Progenitor cell of endocrine pancreas (in vitro differentiated cells): Measurements from ENCODE around the gene RPL35. TPM values are rescaled to one million over a fixed set of nuclear protein-coding genes. Genes with fewer than 3 reads are reported as not detected.
A peak's percentile ranks its signal among the peaks of the same experiment; 100 is the strongest.

Experiments used
- DNase-seq: peaks from one replicate; pipeline ENCODE4 v3.0.0; 2021; ENCODE audit warnings: low spot score; ENCODE audit not compliant: unreplicated experiment
- H3K27ac Mint-ChIP-seq: 2 replicates; pipeline ENCODE4 v1.8.0; 2021; ENCODE audit warnings: mild to moderate bottlenecking, moderate library complexity, mixed read lengths
- H3K27me3 Mint-ChIP-seq: 2 replicates; pipeline ENCODE4 v1.8.0; 2021; ENCODE audit warnings: mixed read lengths
- H3K36me3 Mint-ChIP-seq: 2 replicates; pipeline ENCODE4 v1.8.0; 2022; ENCODE audit warnings: mixed read lengths; ENCODE audit not compliant: insufficient read depth
- H3K4me1 Mint-ChIP-seq: 2 replicates; pipeline ENCODE4 v1.8.0; 2021; ENCODE audit warnings: low read depth, mixed read lengths
- H3K4me3 Mint-ChIP-seq: 2 replicates; pipeline ENCODE4 v1.8.0; 2021; ENCODE audit warnings: low read depth, mild to moderate bottlenecking, moderate library complexity, mixed read lengths
- H3K9me3 Mint-ChIP-seq: 2 replicates; pipeline ENCODE4 v1.8.0; 2021; ENCODE audit warnings: low read depth, mixed read lengths
- total RNA-seq: library from RNA; stranded (reverse); gene quantifications from 2 replicates; pipeline ENCODE4 v1.2.1, GENCODE V29; 2021
- TF ChIP-seq, protein P1 (sequence below): fragments of 200-600 bp; sonication (generic); IDR thresholded peaks from one replicate; pipeline ENCODE4 v1.5.0; 2021; ENCODE audit warnings: antibody characterized with exemption, mild to moderate bottlenecking; ENCODE audit not compliant: unreplicated experiment

RPL35 gene
- total RNA-seq, 1 donor from 2014 or later, result 1,027 TPM

DNA sequence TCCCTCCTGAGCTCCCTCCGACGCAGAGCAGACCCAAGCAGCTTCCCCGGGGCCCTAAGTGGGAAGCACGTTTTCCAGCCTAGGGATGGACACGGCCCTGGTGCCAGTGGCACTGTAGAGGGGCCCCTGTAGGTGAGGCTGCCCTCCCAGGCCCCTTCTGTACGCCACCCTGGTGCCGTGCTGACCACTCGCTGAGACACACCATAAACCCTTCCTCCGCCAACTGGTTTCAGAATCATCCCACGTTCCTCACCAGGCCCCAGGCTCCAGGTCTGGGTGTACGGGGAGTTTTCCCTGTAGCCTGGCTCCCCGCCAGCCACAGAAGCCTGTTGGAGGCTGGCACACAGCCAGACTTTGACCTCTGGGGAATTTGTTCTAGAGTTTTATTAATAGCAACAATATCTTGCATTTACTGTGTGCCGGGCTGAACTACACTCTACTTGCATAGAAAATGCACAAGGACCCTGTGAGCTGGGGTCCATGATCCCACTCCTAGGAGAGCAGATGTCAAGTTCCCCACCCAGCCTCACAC lies 26.7 kb downstream of the RPL35 start:
- H3K4me1 Mint-ChIP-seq, result peaks cover 2% of the 10 kb centered on the region
- no peak for DNase-seq
- no peak overlapping the region for H3K27ac Mint-ChIP-seq
- H3K27me3 Mint-ChIP-seq, result no peaks in the 10 kb centered on the region
- no peak overlapping the region for H3K4me3 Mint-ChIP-seq
- no peaks in the 10 kb centered on the region for H3K36me3 Mint-ChIP-seq
- TF ChIP-seq, protein P1, sequence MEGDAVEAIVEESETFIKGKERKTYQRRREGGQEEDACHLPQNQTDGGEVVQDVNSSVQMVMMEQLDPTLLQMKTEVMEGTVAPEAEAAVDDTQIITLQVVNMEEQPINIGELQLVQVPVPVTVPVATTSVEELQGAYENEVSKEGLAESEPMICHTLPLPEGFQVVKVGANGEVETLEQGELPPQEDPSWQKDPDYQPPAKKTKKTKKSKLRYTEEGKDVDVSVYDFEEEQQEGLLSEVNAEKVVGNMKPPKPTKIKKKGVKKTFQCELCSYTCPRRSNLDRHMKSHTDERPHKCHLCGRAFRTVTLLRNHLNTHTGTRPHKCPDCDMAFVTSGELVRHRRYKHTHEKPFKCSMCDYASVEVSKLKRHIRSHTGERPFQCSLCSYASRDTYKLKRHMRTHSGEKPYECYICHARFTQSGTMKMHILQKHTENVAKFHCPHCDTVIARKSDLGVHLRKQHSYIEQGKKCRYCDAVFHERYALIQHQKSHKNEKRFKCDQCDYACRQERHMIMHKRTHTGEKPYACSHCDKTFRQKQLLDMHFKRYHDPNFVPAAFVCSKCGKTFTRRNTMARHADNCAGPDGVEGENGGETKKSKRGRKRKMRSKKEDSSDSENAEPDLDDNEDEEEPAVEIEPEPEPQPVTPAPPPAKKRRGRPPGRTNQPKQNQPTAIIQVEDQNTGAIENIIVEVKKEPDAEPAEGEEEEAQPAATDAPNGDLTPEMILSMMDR, result no peak
- H3K9me3 Mint-ChIP-seq, result no peaks in the 10 kb centered on the region

DNA sequence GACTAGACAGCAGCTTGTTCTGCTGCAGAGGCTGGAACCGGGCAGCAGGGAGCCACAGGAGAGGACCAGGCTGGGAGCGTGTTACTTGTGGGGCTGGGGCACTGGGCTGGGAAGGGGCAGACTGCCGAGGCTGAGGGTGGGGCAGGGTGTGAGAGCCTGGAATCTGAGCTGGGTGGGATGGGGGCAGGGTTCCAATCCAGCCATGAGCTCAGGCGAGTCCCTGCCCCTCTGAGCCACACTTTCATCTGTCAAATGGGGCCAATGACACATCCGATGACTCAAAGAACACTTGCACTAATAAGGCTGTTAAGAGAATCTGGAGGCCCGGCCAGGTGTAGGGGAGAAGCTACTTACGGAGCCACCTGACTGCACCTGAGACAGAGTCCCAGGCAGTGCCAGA lies 27.2 kb downstream of the RPL35 start:
- Mint-ChIP-seq H3K27me3 (no peaks in the 10 kb centered on the region), H3K4me3 (no peak overlapping the region), H3K36me3 (no peaks in the 10 kb centered on the region), H3K4me1 (peaks cover 2% of the 10 kb centered on the region), H3K27ac (no peak overlapping the region), H3K9me3 (no peaks in the 10 kb centered on the region)
- TF ChIP-seq, protein P1, result no peak
- DNase-seq, result no peak

DNA sequence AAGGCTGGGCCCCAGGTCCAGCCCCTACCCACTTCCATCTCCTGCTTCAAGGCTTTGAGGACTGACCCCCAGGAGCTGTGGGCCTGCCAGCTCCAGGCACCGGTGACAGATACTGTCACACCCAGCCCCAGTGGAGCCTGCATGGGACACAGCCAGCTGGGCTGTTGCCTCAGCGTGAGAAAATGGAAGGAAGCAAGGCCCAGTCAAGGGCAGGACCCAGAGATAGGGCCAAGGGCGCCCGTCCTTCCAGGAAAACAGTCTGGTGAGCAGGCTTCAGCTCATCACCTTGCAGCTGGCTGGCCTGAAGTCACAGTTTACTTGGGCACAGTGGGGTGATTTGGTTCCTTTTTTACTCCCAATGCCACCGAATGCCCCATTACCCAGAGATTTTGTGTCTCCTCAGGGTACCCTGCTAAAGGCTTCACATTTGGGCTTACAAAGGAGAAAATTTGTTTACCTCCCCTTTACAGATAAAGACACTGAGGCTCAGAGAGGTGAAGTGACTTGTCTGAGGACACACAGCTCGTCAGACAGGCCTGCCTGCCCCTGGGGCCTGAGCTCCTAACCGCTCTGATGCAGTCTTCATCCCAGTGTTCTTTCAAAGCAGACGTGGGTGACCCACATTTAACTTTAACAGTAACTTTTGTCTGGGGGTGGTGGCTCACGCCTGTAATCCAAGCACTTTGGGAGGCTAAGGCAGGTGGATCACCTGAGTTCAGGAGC lies 30.0 kb downstream of the RPL35 start:
- H3K27ac Mint-ChIP-seq, result no peak overlapping the region
- H3K9me3 Mint-ChIP-seq, result no peaks in the 10 kb centered on the region
- H3K4me3 Mint-ChIP-seq, result no peak overlapping the region
- no peaks in the 10 kb centered on the region for H3K4me1 Mint-ChIP-seq
- no peaks in the 10 kb centered on the region for H3K36me3 Mint-ChIP-seq
- TF ChIP-seq, protein P1, result no peak
- no peak for DNase-seq
- no peaks in the 10 kb centered on the region for H3K27me3 Mint-ChIP-seq

DNA sequence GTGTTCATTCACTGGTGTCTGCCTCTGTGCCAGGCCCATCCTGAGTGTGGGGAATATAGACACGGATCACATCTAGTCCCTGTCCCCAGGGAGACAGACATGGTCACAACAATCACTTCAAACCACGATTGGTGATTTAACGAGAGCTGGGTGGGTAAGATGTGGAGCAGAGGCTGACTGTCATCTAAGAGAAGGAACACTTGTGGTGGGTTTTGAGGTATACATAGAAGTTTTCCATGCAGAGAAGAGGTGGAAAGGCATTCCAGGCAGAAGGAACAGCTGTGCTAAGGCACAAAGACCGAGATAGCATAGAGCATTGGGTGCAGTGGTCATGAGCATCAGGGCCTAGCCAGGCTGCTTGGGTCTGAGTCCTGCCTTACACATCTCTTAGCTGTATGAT lies 31.2 kb downstream of the RPL35 start:
- TF ChIP-seq, protein P1, result no peak
- Mint-ChIP-seq H3K4me3 (no peak overlapping the region), H3K36me3 (no peaks in the 10 kb centered on the region), H3K27me3 (no peaks in the 10 kb centered on the region), H3K4me1 (no peaks in the 10 kb centered on the region), H3K9me3 (peaks cover 4% of the 10 kb centered on the region), H3K27ac (no peak overlapping the region)
- no peak for DNase-seq

DNA sequence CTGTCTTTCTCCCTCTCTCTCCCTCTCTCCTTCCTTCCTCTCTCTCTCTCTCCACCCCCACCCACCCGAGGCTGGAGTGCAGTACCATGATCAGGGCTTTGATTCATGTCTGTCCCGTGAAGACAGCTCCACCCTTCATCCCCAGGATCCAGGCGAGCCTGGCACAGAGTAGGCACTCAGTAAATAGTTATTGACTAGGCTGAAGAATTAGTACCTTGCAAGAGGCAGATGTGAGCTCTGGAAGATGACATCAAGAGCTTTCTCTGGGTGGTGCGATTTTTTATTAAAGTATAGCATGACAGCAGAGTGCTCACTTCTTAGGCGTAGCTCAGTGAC lies 32.5 kb downstream of the RPL35 start:
- Mint-ChIP-seq H3K4me1 (no peaks in the 10 kb centered on the region), H3K27me3 (no peaks in the 10 kb centered on the region), H3K36me3 (no peaks in the 10 kb centered on the region), H3K4me3 (no peak overlapping the region), H3K27ac (peak overlapping the region; percentile 20), H3K9me3 (peaks cover 4% of the 10 kb centered on the region)
- DNase-seq, result no peak
- TF ChIP-seq, protein P1, result no peak
